CD8-positive, alpha-beta memory T cell (primary cell): ENCODE data around the gene CRNKL1. TPM values are rescaled to one million over a fixed set of nuclear protein-coding genes. Genes with fewer than 3 reads are reported as not detected.

Experiments used
- CTCF ChIA-PET: fragments of 350-600 bp; sonication (Branson Sonifier 250); formaldehyde crosslinking; loops from one replicate; lab custom pipeline; 2021; ENCODE audit warnings: antibody characterized with exemption; lab: Charles Lee
- POLR2A ChIA-PET: fragments of 350-600 bp; sonication (Branson Sonifier 250); formaldehyde crosslinking; loops from one replicate; lab custom pipeline; 2021; ENCODE audit warnings: antibody characterized with exemption; lab: Charles Lee
- DNase-seq, 5 donors: peaks; one replicate each; pipeline versions ENCODE4 v3.0.0 to v3.0.0-alpha.2; 2020 to 2022; ENCODE audit warnings: mixed read lengths in 1 of 5
- H3K27ac ChIP-seq: one replicate; pipeline ENCODE4 v1.7.0; 2013; ENCODE audit warnings: low read depth, mild to moderate bottlenecking, low read length, moderate library complexity
- H3K27me3 ChIP-seq: 2 replicates; pipeline ENCODE4 v1.7.0; 2013; ENCODE audit warnings: low read length, mild to moderate bottlenecking; ENCODE audit not compliant: insufficient read depth, poor library complexity, severe bottlenecking
- H3K36me3 ChIP-seq: 2 replicates; pipeline ENCODE4 v1.7.0; 2013; ENCODE audit warnings: mild to moderate bottlenecking, low read length, moderate library complexity; ENCODE audit not compliant: insufficient read depth
- H3K4me1 ChIP-seq: 2 replicates; pipeline ENCODE4 v1.7.0; 2013; ENCODE audit warnings: mild to moderate bottlenecking, low read length, moderate library complexity; ENCODE audit not compliant: insufficient read depth
- H3K4me3 ChIP-seq: 2 replicates; pipeline ENCODE4 v1.7.0; 2013; ENCODE audit warnings: mild to moderate bottlenecking, low read length
- H3K9me3 ChIP-seq: 2 replicates; pipeline ENCODE4 v1.7.0; 2013; ENCODE audit warnings: mild to moderate bottlenecking, low read length
- H3K27ac Mint-ChIP-seq, 8 donors: one replicate each; pipeline ENCODE4 v1.8.0; 2020 to 2021; ENCODE audit warnings: mixed read lengths in 8 of 8, mild to moderate bottlenecking in 6 of 8, inconsistent platforms in 3 of 8, moderate library complexity in 3 of 8
- H3K27me3 Mint-ChIP-seq, 2 donors: one replicate each; pipeline ENCODE4 v1.8.0; 2020 to 2021; ENCODE audit warnings: mixed read lengths in 2 of 2, mild to moderate bottlenecking in 1 of 2, moderate library complexity in 1 of 2
- H3K36me3 Mint-ChIP-seq, 3 donors: one replicate each; pipeline ENCODE4 v1.8.0; 2020 to 2021; ENCODE audit warnings: mixed read lengths in 3 of 3, inconsistent platforms in 1 of 3, mild to moderate bottlenecking in 1 of 3
- H3K4me1 Mint-ChIP-seq, 3 donors: one replicate each; pipeline ENCODE4 v1.8.0; 2020 to 2021; ENCODE audit warnings: mixed read lengths in 3 of 3, inconsistent platforms in 1 of 3, mild to moderate bottlenecking in 1 of 3
- H3K4me3 Mint-ChIP-seq, 7 donors: one replicate each; pipeline ENCODE4 v1.8.0; 2020 to 2021; ENCODE audit warnings: mixed read lengths in 7 of 7, mild to moderate bottlenecking in 6 of 7, moderate library complexity in 4 of 7, inconsistent platforms in 2 of 7
- H3K9me3 Mint-ChIP-seq, 5 donors: one replicate each; pipeline ENCODE4 v1.8.0; 2020 to 2022; ENCODE audit warnings: mixed read lengths in 5 of 5, mild to moderate bottlenecking in 3 of 5, moderate library complexity in 2 of 5, inconsistent platforms in 1 of 5
- polyA plus RNA-seq: library from polyadenylated mRNA; unstranded; fragments of 300-500 nt; fragmentation: Illumina TruSeq; gene quantifications from one replicate; pipeline ENCODE4 v1.2.3, GENCODE V29; 2021
- total RNA-seq, 2 experiments: library from RNA; stranded (reverse); gene quantifications; one replicate each; pipeline ENCODE4 v1.2.3, GENCODE V29; 2021

Gene CRNKL1
- total and polyA plus RNA-seq, 3 experiments from 2014 or later, result 15.3 to 29.4 (median 28.6) TPM

GRCh38 chr20:20089018-20089417 lies 36.8 kb upstream of the CRNKL1 start:
- Mint-ChIP-seq H3K36me3 (peaks cover 0 to 2% (median 0%) of the 10 kb centered on the region in 3 donors), H3K9me3 (no peaks in the 10 kb centered on the region), H3K4me1 (peaks cover under 1 to 10% (median 6%) of the 10 kb centered on the region in 3 donors), H3K27ac (no peak overlapping the region), H3K27me3 (peaks cover 0 to 19% of the 10 kb centered on the region in 2 donors), H3K4me3 (no peak overlapping the region)
- ChIA-PET POLR2A (no interaction called here), CTCF (no interaction called here)
- no peaks in the 10 kb centered on the region for H3K27me3 ChIP-seq
- DNase-seq, result no peak
- no peaks in the 10 kb centered on the region for H3K36me3 ChIP-seq
- no peaks in the 10 kb centered on the region for H3K4me1 ChIP-seq
- H3K9me3 ChIP-seq, result no peaks in the 10 kb centered on the region
- no peak overlapping the region for H3K27ac ChIP-seq
- H3K4me3 ChIP-seq, result no peak overlapping the region

- no peak for DNase-seq
- Mint-ChIP-seq H3K9me3 (no peaks in the 10 kb centered on the region), H3K27ac (no peak overlapping the region), H3K27me3 (peaks cover 3 to 26% of the 10 kb centered on the region in 2 donors), H3K4me1 (peaks cover 3 to 12% (median 9%) of the 10 kb centered on the region in 3 donors), H3K4me3 (no peak overlapping the region), H3K36me3 (no peaks in the 10 kb centered on the region)
- Histone ChIP-seq H3K4me1 (no peaks in the 10 kb centered on the region), H3K4me3 (no peak overlapping the region), H3K36me3 (no peaks in the 10 kb centered on the region), H3K9me3 (no peaks in the 10 kb centered on the region), H3K27me3 (no peaks in the 10 kb centered on the region), H3K27ac (no peak overlapping the region)
- POLR2A ChIA-PET, result no interaction called here
- CTCF ChIA-PET, result no interaction called here
These were observed 33.5 kb upstream of the CRNKL1 start for GRCh38 chr20:20085812-20086211.

- Histone ChIP-seq H3K4me1 (no peaks in the 10 kb centered on the region), H3K27me3 (no peaks in the 10 kb centered on the region), H3K9me3 (no peaks in the 10 kb centered on the region), H3K36me3 (no peaks in the 10 kb centered on the region), H3K27ac (no peak overlapping the region), H3K4me3 (no peak overlapping the region)
- peaks cover 3 to 12% (median 9%) of the 10 kb centered on the region in 3 donors for H3K4me1 Mint-ChIP-seq
- H3K9me3 Mint-ChIP-seq, result no peaks in the 10 kb centered on the region
- H3K4me3 Mint-ChIP-seq, result peak overlapping the region in 1 of 7 donors; percentile 29
- H3K36me3 Mint-ChIP-seq, result no peaks in the 10 kb centered on the region
- peaks cover 6 to 26% of the 10 kb centered on the region in 2 donors for H3K27me3 Mint-ChIP-seq
- ChIA-PET CTCF (no interaction called here), POLR2A (no interaction called here)
- H3K27ac Mint-ChIP-seq, result no peak overlapping the region
- no peak for DNase-seq
These were observed 32.8 kb upstream of the CRNKL1 start for GRCh38 chr20:20085071-20085470.

- CTCF ChIA-PET, result interaction anchor here (1.0 to 1.1 kb wide), 2 partner anchors 13 to 153 kb away, joined by 3 read pairs; no protein-coding TSS in a partner anchor
- H3K27ac Mint-ChIP-seq, result peak overlapping the region in 2 of 8 donors; percentile 78 to 88
- POLR2A ChIA-PET, result no interaction called here
- DNase-seq, result no peak
- H3K4me3 Mint-ChIP-seq, result peak overlapping the region in 4 of 7 donors; percentile 73 to 80 (median 77)
- Histone ChIP-seq H3K4me1 (no peaks in the 10 kb centered on the region), H3K36me3 (no peaks in the 10 kb centered on the region), H3K27ac (no peak overlapping the region), H3K27me3 (no peaks in the 10 kb centered on the region), H3K9me3 (no peaks in the 10 kb centered on the region), H3K4me3 (no peak overlapping the region)
- H3K4me1 Mint-ChIP-seq, result peaks cover 3 to 12% (median 9%) of the 10 kb centered on the region in 3 donors
- no peaks in the 10 kb centered on the region for H3K9me3 Mint-ChIP-seq
- H3K36me3 Mint-ChIP-seq, result no peaks in the 10 kb centered on the region
- peaks cover 6 to 26% of the 10 kb centered on the region in 2 donors for H3K27me3 Mint-ChIP-seq
These were observed 32.1 kb upstream of the CRNKL1 start for GRCh38 chr20:20084296-20084752.

GRCh38 chr20:20083807-20084206 lies 31.5 kb upstream of the CRNKL1 start:
- H3K36me3 ChIP-seq, result no peaks in the 10 kb centered on the region
- no peaks in the 10 kb centered on the region for H3K27me3 ChIP-seq
- no peaks in the 10 kb centered on the region for H3K36me3 Mint-ChIP-seq
- H3K9me3 ChIP-seq, result no peaks in the 10 kb centered on the region
- peaks cover 9 to 29% of the 10 kb centered on the region in 2 donors for H3K27me3 Mint-ChIP-seq
- H3K4me1 Mint-ChIP-seq, result peaks cover 3 to 12% (median 9%) of the 10 kb centered on the region in 3 donors
- no peaks in the 10 kb centered on the region for H3K4me1 ChIP-seq
- POLR2A ChIA-PET, result no interaction called here
- H3K27ac ChIP-seq, result no peak overlapping the region
- CTCF ChIA-PET, result interaction anchor here (1.0 to 1.1 kb wide), 2 partner anchors 13 to 154 kb away, joined by 3 read pairs; no protein-coding TSS in a partner anchor
- peak overlapping the region in 4 of 8 donors; percentile 72 to 88 (median 76) for H3K27ac Mint-ChIP-seq
- H3K4me3 Mint-ChIP-seq, result peak overlapping the region in 4 of 7 donors; percentile 73 to 80 (median 77)
- DNase-seq, result peak in 2 of 5 donors; percentile 27 to 44
- H3K4me3 ChIP-seq, result no peak overlapping the region
- H3K9me3 Mint-ChIP-seq, result no peaks in the 10 kb centered on the region

- H3K27ac ChIP-seq, result no peak overlapping the region
- H3K36me3 Mint-ChIP-seq, result no peaks in the 10 kb centered on the region
- H3K4me3 ChIP-seq, result no peak overlapping the region
- no peaks in the 10 kb centered on the region for H3K9me3 Mint-ChIP-seq
- H3K27me3 Mint-ChIP-seq, result peaks cover 12 to 23% of the 10 kb centered on the region in 2 donors
- no peaks in the 10 kb centered on the region for H3K4me1 ChIP-seq
- H3K36me3 ChIP-seq, result no peaks in the 10 kb centered on the region
- POLR2A ChIA-PET, result no interaction called here
- H3K9me3 ChIP-seq, result no peaks in the 10 kb centered on the region
- DNase-seq, result no peak
- CTCF ChIA-PET, result interaction anchor here (1.2 kb wide), 1 partner anchor 8 kb away, joined by 3 read pairs; no protein-coding TSS in a partner anchor
- no peaks in the 10 kb centered on the region for H3K27me3 ChIP-seq
- no peak overlapping the region for H3K27ac Mint-ChIP-seq
- H3K4me3 Mint-ChIP-seq, result no peak overlapping the region
- H3K4me1 Mint-ChIP-seq, result peaks cover 3 to 5% (median 4%) of the 10 kb centered on the region in 3 donors
These were observed 27.0 kb upstream of the CRNKL1 start for GRCh38 chr20:20079102-20079784.

- CTCF ChIA-PET, result interaction anchor here (1.2 kb wide), 1 partner anchor 9 kb away, joined by 3 read pairs; no protein-coding TSS in a partner anchor
- Histone ChIP-seq H3K27ac (no peak overlapping the region), H3K4me3 (no peak overlapping the region), H3K4me1 (no peaks in the 10 kb centered on the region), H3K9me3 (no peaks in the 10 kb centered on the region), H3K36me3 (no peaks in the 10 kb centered on the region), H3K27me3 (peaks cover 4% of the 10 kb centered on the region)
- Mint-ChIP-seq H3K4me1 (no peaks in the 10 kb centered on the region), H3K4me3 (no peak overlapping the region), H3K27me3 (peaks cover 16 to 23% of the 10 kb centered on the region in 2 donors), H3K9me3 (no peaks in the 10 kb centered on the region), H3K36me3 (no peaks in the 10 kb centered on the region), H3K27ac (no peak overlapping the region)
- POLR2A ChIA-PET, result no interaction called here
- DNase-seq, result no peak
These were observed 25.8 kb upstream of the CRNKL1 start for GRCh38 chr20:20078041-20078440.

- H3K36me3 Mint-ChIP-seq, result no peaks in the 10 kb centered on the region
- H3K4me1 ChIP-seq, result no peaks in the 10 kb centered on the region
- peaks cover 4% of the 10 kb centered on the region for H3K27me3 ChIP-seq
- no peak overlapping the region for H3K4me3 Mint-ChIP-seq
- no peaks in the 10 kb centered on the region for H3K9me3 ChIP-seq
- H3K27ac ChIP-seq, result no peak overlapping the region
- no peak overlapping the region for H3K4me3 ChIP-seq
- CTCF ChIA-PET, result no interaction called here
- H3K27ac Mint-ChIP-seq, result peak overlapping the region in 1 of 8 donors; percentile 59
- H3K27me3 Mint-ChIP-seq, result peaks cover 18 to 19% of the 10 kb centered on the region in 2 donors
- no peaks in the 10 kb centered on the region for H3K4me1 Mint-ChIP-seq
- no peaks in the 10 kb centered on the region for H3K36me3 ChIP-seq
- H3K9me3 Mint-ChIP-seq, result no peaks in the 10 kb centered on the region
- POLR2A ChIA-PET, result no interaction called here
- no peak for DNase-seq
These were observed 24.2 kb upstream of the CRNKL1 start for GRCh38 chr20:20076297-20077065.
